HepG2 (cell line): ENCODE results near the gene PDPK1. TPM values are rescaled to one million over a fixed set of nuclear protein-coding genes. Genes with fewer than 3 reads are reported as not detected.

ENCODE experiments used
- AKNA ChIP-seq: sonication (generic); formaldehyde crosslinking; IDR thresholded peaks from 2 replicates; pipeline ENCODE4 v1.4.0; 2020; ENCODE audit warnings: missing genetic modification reagents, borderline replicate concordance
- ARNTL ChIP-seq: sonication (generic); formaldehyde crosslinking; IDR thresholded peaks from 2 replicates; pipeline ENCODE4 v1.4.0; 2020; ENCODE audit warnings: mild to moderate bottlenecking, missing genetic modification reagents
- CREM ChIP-seq, 2 experiments: sonication (generic) in 1 of 2; formaldehyde crosslinking in 1 of 2; IDR thresholded peaks; 2 replicates each; pipeline versions ENCODE4 v1.4.0 to v1.6.1; 2016 to 2020; ENCODE audit warnings: antibody characterized with exemption in 1 of 2, mild to moderate bottlenecking in 1 of 2, missing genetic modification reagents in 1 of 2
- EP300 ChIP-seq, 3 experiments: sonication (generic) in 1 of 3; formaldehyde crosslinking in 1 of 3; IDR thresholded peaks; 2 replicates each; pipeline versions ENCODE4 v1.5.1 to v1.6.1; 2011 to 2020; ENCODE audit warnings: low read depth in 2 of 3, low read length in 2 of 3, borderline replicate concordance in 1 of 3, improper control_type of control experiment in 1 of 3, mild to moderate bottlenecking in 1 of 3, missing genetic modification reagents in 1 of 3, moderate library complexity in 1 of 3
- POGZ ChIP-seq: sonication (generic); formaldehyde crosslinking; IDR thresholded peaks from 2 replicates; pipeline ENCODE4 v1.4.0; 2020; ENCODE audit warnings: mild to moderate bottlenecking, missing genetic modification reagents
- SAP130 ChIP-seq: IDR thresholded peaks from 2 replicates; pipeline ENCODE4 v1.6.1; 2016; ENCODE audit warnings: low read depth
- TBX2 ChIP-seq: sonication (generic); formaldehyde crosslinking; IDR thresholded peaks from 2 replicates; pipeline ENCODE4 v1.5.0; 2020; ENCODE audit warnings: missing genetic modification reagents, mild to moderate bottlenecking, borderline replicate concordance
- ZBTB4 ChIP-seq: sonication (generic); formaldehyde crosslinking; IDR thresholded peaks from 2 replicates; pipeline ENCODE4 v1.4.0; 2020; ENCODE audit warnings: missing genetic modification reagents, mild to moderate bottlenecking, borderline replicate concordance
- ZNF142 ChIP-seq: sonication (generic); formaldehyde crosslinking; IDR thresholded peaks from 2 replicates; pipeline ENCODE4 v1.4.0; 2020; ENCODE audit warnings: missing genetic modification reagents
- polyA plus RNA-seq, 8 experiments: library from polyadenylated mRNA; depleted of rRNA in 3 of 8; stranded (reverse) in 7 of 8; unstranded in 1 of 8; fragments of >200 nt; fragmentation: Illumina TruSeq in 4 of 8; extraction: Trizol in 4 of 8; gene quantifications; 2 replicates each; pipeline versions ENCODE4 v1.2.1 to v1.2.3, GENCODE V29; 2011 to 2016; ENCODE audit warnings: low read depth in 4 of 8, missing spikeins in 1 of 8, mixed read lengths in 1 of 8; ENCODE audit not compliant: insufficient read depth in 1 of 8
- total RNA-seq, 5 experiments: library from RNA; depleted of rRNA; stranded (reverse); fragments of >200 nt; fragmentation: Illumina TruSeq; extraction: Trizol; gene quantifications; 2 replicates each; pipeline ENCODE4 v1.2.3, GENCODE V29; 2016; ENCODE audit warnings: low read depth in 1 of 5

PDPK1 gene
- total and polyA plus RNA-seq, 2 of the 13 experiments (the other 11 are each of a cell fraction or from before 2014, with no cell fraction given), result 59.6 to 129 TPM

DNA sequence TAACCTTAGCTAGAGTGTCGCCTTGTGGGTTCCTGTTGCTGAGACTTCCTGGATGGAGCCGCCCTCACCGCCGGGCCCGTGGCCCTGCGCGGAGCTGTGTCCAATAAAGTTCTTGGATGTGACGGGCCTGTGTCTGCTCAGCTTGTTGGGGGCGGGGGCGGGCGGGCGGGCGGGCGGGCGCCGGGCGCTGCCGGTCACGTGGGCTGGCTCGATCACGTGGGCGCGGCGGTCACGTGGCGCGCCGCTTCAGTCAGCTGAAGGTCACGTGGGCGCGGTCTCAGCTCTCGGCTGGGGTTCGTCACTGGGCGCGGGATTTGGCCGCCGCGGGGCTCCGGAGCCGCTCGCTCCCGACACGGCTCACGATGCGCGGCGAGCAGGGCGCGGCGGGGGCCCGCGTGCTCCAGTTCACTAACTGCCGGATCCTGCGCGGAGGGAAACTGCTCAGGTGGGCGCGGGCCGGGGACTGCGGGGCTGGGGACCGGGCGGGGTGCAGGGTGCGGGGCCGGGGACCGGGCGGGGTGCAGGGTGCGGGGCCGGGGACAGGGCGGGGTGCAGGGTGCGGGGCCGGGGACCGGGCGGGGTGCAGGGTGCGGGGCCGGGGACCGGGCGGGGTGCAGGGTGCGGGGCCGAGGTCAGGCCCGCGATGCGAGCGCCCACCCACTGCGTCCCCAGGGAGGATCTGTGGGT is 17.6 kb upstream of the PDPK1 start, which contains the start of gene AMDHD2 (continued):
- TF ChIP-seq ZBTB4 (CRISPR knock-in tag), result no peak
- no peak for TF ChIP-seq TBX2 (CRISPR knock-in tag)
- TF ChIP-seq CREM (IDR thresholded peaks at IDR 0.05), result no peak
- TF ChIP-seq CREM (CRISPR knock-in tag; IDR thresholded peaks at IDR 0.05), result no peak
- no peak for TF ChIP-seq EP300 (IDR thresholded peaks at IDR 0.05; ENCODE audit: low read depth in 2 of 2, low read length in 2 of 2)
- no peak for TF ChIP-seq EP300 (CRISPR knock-in tag; IDR thresholded peaks at IDR 0.05; ENCODE audit: borderline replicate concordance)
- TF ChIP-seq SAP130, result peak; percentile 86
- TF ChIP-seq POGZ (CRISPR knock-in tag), result no peak
- TF ChIP-seq AKNA, result no peak
- TF ChIP-seq ARNTL (CRISPR knock-in tag), result peak; percentile 94
- peak; percentile 75; the same call in 1 of the 2 replicates for TF ChIP-seq ZNF142
